Left cardiac atrium (tissue), 4 donors: ENCODE results near the gene PRDX2. TPM values are rescaled to one million over a fixed set of nuclear protein-coding genes. Genes with fewer than 3 reads are reported as not detected.

Experiments used
- ATAC-seq, 2 donors: fragments of 200-7000 bp; cut with Tn5 transposase; one replicate each; pipeline ENCODE4 v1.9.1; 2020; ENCODE audit warnings: mild to moderate bottlenecking in 2 of 2, moderate library complexity in 2 of 2
- DNase-seq: peaks from one replicate; pipeline ENCODE4 v3.0.0-alpha.2; 2020
- intact Hi-C, 2 donors: fragments of 100-400 bp; cut with DNase I; formaldehyde crosslinking; loops; one replicate each; pipeline versions ENCODE4 v1.14.1 to v1.15.1; 2022 to 2023
- total RNA-seq, 2 donors: library from RNA; stranded (reverse); fragmentation: NEBNext Ultra II Directional; extraction: Animal tissue kit (Norgen Biotek cat#: 25700); gene quantifications; one replicate each; pipeline ENCODE4 v1.2.1, GENCODE V29; 2021
- donor health status: DM: no; HTN: yes; CAD: no.
- donor health status: DM: no; HTN: yes; CAD: no; lungs with severe emphysema.
- donor health status: DM: yes; HTN: yes; CAD: no.
- donor health status: Dilated cardiomyopathy.

Gene PRDX2
- total RNA-seq, 2 donors from 2014 or later: 525 to 629 TPM

DNA sequence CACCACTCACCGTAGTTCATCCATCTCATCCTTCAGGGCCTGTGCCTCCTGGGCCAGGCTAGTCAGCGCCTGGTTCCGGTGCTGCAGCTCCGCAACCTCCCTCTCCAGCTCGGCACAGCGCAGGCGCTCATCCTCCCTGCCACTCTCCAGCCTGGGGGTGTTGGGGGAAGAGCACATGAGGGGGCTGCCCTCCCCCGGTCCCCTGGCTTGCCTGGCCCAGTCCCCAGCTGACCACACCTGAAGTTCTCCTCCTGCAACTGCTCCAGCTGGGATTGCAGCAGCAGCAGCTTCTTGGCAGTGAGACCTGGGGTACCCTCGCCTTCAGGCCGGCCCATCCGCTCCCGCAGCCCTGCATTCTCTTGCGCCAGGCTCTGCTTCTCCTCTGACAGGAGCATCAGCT, 30.7 kb downstream of the PRDX2 start:
- intact Hi-C loops: no loop called here
- DNase-seq (no peak), ATAC-seq (no peak)

DNA sequence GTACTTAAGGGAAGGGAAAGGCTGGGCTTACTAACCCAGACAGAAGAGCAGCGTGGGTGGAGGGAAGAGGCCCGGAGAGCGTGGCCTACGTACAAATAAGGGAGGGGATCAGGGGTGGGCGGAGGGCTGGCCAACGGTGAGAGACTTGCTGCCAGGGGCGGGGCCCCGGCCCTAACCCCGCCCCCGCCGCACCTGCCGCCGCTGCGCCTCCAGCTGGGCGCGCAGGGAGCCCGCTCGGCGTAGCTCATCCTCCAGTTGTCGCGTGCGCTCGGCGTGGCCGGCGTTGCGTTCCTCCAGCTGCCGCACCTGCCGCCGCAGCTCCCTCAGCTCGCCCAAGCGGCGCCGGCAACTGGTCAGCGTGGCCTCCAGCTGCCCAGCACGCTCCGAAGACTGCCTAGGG, 31.9 kb downstream of the PRDX2 start:
- ATAC-seq (peak in 1 of 2 donors; percentile 21), DNase-seq (no peak)
- intact Hi-C loops: loop anchor here (5.0 kb wide), 2 partner anchors 33 to 73 kb away; partner anchors contain the start of genes PRDX2 (in 2 of the 2) and THSD8 (in 2 of the 2)

DNA sequence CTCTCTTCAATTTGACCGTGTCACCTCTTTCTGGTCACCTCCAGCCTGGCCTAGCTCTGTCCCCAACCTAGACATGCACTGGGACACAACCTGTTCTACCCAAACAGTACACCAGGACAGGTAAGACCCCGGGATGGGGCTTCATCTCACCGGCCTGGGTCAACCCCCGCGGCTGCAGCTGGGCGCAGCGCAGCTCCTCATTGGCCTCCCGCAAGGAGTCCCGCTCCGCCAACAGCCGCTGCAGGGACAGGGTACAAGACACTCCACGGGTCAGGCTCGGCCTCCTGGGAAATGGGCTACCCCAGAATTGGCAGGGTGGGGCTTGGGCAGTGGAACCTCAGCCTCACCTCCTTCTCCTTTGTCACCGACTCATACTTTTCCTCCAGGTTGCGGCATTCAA, 33.9 kb downstream of the PRDX2 start:
- intact Hi-C loops: loop anchor here (5.0 kb wide), 2 partner anchors 35 to 75 kb away; partner anchors contain the start of genes PRDX2 (in 2 of the 2) and THSD8 (in 2 of the 2)

DNA sequence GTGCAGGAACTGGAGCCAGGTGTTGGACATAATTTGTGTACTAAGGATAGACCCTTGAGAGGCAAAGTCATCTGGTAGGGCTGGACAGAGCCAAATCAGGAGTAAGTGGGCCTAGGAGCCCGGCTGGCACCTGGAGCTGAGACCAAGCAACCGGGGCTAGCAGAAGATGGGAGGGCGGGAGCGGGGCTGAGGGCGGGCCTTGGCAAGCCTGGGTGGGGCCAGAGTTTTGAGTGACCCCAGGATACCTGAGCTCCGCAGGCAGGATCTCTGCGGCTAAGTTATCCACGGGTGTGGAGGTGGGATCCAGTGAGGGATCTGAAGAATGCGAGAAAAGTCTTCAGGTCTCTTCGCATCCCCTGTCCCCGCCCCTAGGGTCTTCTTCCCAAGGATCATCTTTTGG, 34.5 kb downstream of the PRDX2 start:
- DNase-seq: no peak
- intact Hi-C loops: loop anchor here (5.0 kb wide), 2 partner anchors 35 to 75 kb away; partner anchors contain the start of genes PRDX2 (in 2 of the 2) and THSD8 (in 2 of the 2)
- ATAC-seq: no peak

More for the DNA sequence above, 33.9 kb downstream of the PRDX2 start:
- DNase-seq (no peak), ATAC-seq (no peak)

DNA sequence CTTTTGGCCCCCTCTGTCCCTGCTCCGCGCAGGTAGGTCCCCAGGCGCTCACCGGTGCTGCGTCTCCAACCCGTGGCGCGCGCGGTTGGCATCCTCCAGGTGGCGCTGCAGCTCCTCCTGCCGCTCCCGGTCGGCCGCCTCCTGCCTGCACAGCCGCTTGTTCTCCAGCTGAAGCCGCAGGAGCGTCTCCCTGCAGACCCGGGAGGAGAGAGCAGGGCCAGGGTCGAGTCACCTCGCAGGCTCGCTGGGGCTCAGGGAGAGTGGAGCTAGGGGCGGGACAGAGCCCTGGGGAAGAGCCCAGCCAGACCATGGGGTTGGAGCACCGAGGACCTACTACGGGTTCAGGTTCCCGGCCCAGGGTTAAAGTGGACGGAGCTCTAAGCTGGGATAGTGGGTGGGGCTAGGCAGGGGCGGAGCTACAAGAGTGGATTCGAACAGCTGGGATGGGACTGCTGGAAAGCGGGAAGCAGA, 35.5 kb downstream of the PRDX2 start:
- peak; percentile 77 to 94 for ATAC-seq
- intact Hi-C loops: loop anchor here (5.0 kb wide), 2 partner anchors 36 to 76 kb away; partner anchors contain the start of genes PRDX2 (in 2 of the 2) and THSD8 (in 2 of the 2)
- DNase-seq: peak; percentile 84

DNA sequence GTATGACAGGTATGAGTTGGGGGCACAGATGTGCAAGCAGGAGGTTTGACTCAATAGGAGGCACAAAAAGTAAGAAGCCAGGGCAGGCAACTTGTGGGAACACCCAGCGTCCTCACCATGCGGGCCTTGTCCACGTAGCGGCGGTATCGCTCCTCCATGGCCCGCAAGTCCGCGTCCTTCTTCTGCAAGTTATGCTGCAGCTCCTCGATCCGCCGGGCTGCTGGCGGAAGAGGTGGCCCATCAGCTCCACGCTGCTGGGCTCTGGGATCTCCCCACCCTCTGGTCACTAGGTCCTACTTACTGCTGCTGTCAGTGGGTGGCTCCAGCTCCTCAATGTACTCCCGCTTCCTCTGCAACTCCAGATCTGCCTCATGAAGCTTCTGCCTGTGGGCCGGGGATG, 36.9 kb downstream of the PRDX2 start:
- DNase-seq (no peak), ATAC-seq (no peak)
- intact Hi-C loops: loop anchor here (2.0 to 5.0 kb wide), 3 partner anchors 38 to 82 kb away; partner anchors contain the start of genes PRDX2 (in 2 of the 2) and THSD8 (in 2 of the 2)

DNA sequence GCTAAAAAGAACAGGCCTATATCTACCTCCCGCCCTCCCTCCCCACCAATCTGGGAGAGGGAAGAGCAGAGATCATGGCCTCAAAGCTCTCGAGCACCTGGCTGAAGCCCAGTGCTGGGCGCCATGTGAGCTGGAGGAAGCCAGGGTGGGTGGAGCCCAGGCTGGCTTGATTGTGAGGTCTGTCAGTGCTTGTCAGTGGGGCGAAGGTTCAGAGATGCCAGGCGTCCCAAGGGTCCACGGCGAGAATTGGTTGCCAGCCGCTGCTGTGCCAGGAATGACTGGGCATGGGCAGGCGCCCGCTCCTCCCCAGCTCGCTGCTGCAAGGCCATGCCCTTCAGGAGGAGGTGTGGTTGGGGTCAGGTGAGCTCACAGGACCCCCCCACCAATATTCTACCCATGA, 38.5 kb downstream of the PRDX2 start:
- intact Hi-C loops: no loop called here
- ATAC-seq (peak in 1 of 2 donors; percentile 69), DNase-seq (no peak)

DNA sequence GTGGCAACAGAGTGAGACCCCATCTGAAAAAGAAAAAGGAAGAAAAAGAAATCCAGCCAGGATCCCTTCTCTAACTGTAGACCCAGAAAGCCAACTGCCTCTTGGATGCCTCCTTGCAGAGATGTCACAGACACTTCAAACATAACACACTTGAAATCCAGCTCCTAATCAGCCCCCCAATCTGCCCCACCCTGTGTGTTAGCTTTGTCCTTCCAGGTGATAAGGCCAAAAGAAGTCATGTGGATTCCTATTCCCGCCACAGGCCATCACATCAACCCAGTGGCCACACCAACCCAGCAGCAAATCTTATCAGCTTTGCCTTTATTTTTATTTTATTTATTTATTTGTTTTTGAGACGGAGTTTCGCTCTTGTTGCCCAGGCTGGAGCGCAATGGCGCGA, 41.9 kb downstream of the PRDX2 start:
- intact Hi-C loops: no loop called here
- ATAC-seq: no peak
- no peak for DNase-seq

DNA sequence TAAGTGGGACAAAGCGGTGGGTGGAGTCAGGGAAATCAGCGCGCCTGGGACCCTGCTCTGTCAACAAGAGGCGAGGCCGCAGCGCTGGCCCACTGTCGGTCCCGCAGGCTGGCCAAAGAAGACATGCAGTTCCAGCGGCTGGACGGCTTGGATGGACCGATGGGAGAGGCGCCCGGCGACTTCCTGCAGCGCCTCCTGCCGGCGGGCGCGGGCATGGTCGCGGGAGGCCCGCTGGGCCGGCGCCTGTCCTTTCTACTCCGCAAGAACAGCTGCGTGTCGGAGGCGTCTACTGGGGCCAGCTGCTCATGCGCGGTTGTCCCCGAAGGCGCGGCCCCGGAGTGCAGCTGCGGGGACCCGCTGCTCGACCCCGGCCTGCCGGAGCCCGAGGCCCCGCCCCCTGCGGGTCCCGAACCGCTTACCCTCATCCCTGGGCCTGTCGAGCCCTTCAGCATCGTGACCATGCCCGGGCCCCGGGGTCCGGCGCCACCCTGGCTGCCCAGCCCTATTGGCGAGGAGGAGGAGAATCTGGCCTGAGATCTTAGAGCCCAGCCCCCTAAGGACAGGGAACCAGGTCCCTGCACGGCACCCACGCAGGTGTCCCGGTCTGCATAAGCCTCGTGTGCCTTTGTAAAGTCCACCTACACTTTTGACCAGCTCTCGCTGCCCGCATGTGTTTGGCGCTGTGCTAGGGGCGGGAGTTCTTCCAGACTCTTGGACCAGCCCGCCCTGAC, 43.9 kb downstream of the PRDX2 start:
- intact Hi-C loops: no loop called here
- DNase-seq: peak; percentile 79
- peak; percentile 87 to 89 for ATAC-seq

DNA sequence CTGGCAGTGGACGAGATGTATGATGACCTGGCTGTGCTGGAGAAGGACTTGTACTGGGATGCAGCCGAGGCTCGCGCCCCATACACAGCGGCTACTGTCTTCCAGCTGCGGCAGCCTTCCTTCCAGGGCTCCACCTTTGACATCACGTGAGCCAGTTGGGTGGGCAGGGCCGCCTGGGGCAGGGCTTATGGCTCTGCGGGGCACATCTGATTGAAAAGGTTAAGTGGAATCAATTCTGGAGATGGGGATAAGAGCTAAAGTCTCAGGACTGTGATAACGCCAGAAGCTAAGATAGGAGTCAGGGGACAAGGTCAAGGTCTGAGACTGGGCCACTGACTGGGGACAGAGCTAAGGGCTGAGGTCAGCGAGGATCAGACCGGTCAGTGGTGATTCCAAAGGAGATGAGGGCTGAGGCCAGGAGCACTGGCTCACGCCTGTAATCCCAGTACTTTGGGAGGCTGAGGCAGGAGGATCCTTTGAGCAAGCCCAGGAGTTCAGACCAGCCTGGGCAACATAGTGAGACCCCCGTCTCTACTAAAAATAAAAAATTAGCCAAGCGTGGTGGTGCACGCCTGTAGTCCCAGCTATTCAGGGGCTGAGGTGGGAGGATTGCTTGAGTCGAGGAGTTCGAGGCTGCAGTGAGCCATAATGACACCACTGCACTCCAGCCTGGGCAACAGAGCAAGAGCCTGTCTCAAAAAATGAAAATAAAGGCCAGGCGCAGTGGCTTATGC, 45.3 kb downstream of the PRDX2 start:
- ATAC-seq (no peak), DNase-seq (no peak)
- intact Hi-C loops: no loop called here

DNA sequence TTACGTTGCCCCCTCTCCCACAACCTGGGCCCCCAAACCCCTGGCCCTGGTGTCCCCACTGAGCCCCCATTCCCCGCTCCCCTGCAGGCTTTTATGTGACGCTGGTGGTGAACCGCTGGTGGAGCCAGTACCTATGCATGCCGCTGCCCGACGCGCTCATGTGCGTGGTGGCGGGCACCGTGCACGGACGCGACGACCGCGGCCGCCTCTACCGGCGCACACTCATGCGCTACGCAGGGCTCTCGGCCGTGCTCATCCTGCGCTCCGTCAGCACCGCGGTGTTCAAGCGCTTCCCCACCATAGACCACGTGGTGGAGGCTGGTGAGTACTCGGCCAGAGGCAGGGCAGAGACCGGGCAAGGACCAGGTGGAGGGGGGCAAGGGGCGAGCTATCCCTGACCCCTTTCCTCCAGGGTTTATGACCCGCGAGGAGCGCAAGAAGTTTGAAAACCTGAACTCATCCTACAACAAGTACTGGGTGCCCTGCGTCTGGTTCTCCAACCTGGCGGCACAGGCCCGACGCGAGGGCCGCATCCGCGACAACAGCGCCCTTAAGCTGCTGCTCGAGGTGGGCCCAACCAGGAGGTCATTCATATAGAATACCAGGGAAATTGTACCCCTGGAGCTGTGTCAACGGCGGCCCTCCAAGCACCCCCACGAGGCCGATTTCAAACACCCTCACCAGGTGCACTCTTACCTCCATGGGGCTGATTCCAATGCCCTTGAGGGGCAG, 47.0 kb downstream of the PRDX2 start:
- intact Hi-C loops: no loop called here
- DNase-seq (no peak), ATAC-seq (no peak)

DNA sequence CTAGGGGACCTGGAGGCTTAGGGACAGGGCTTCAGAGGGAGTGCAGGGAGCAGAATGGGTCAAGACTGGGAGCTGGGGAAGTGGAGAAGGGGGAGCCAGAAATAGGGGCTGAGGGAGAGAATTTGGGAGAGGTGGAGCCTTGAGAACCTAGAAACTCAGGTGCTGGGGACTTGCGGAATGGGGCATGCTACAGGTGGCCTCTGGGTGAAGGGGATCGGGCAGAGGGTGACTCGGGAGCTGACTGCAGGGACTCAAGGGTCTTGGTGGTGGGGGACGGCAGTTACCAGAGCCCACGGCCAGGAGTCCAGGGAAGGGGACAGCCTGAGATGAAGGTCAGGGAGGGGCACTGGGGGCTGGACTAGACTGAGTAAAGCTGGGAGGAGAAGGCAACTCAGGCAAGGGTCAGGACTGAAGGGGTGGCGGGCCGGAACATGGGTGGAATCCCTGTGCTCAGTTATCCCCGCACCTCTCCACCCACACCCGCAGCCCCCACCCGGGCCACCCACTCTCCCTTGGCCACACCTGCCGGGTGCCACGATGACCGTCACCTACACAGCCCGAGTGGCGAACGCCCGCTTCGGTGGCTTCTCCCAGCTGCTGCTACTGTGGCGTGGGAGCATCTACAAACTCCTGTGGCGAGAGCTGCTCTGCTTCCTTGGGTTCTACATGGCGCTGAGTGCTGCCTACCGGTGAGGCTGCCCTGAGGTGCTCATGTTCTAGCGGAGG, 49.4 kb downstream of the PRDX2 start:
- no peak for ATAC-seq
- intact Hi-C loops: no loop called here
- no peak for DNase-seq

DNA sequence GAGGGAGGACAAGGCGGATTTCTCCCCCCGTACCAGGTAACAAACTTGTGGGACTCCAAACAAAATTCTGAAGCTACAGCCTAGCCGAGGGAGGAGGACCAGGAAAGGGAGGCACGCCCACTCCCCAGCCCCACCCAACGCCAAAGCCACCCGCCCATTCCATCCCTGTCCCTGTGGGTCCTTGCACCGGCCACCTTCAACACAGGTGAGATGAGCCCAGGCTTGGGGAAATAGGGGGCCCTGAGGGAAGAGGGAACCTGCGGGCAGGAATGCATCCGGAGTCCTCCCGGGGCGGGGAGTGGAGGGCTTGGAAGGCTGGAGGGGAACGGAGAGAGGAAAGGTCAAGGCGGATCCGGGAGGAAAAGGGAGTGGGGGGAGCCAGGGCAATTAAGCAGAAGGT, 50.0 kb downstream of the PRDX2 start, which contains the start of gene BEST2:
BEST2 (plus strand) TSS at position 157 of the 400 bp plus-strand sequence. CDS start 802 bp downstream, outside the sequence.
- ATAC-seq (no peak), DNase-seq (no peak)
- intact Hi-C loops: no loop called here

DNA sequence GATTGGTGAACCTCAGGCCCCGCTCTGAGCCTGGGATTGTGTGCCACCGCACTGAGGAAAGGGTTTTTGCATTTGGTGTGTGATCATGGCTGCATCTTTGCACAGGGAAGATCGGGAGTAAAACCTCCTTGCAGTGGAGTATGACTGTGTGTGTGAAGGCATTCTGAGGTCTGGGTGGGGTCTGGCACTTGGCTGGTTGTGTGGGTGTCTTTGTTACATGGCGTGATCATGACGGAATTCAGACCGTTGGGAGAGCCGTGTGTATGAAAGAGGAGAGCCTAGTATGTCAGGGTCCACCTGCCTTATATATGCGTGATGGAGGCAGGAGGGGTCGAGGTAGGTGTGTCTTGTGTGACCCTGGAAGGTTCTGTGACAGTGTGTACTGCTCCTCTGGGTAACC, 50.7 kb downstream of the PRDX2 start:
- no peak for DNase-seq
- intact Hi-C loops: no loop called here
- ATAC-seq: no peak

DNA sequence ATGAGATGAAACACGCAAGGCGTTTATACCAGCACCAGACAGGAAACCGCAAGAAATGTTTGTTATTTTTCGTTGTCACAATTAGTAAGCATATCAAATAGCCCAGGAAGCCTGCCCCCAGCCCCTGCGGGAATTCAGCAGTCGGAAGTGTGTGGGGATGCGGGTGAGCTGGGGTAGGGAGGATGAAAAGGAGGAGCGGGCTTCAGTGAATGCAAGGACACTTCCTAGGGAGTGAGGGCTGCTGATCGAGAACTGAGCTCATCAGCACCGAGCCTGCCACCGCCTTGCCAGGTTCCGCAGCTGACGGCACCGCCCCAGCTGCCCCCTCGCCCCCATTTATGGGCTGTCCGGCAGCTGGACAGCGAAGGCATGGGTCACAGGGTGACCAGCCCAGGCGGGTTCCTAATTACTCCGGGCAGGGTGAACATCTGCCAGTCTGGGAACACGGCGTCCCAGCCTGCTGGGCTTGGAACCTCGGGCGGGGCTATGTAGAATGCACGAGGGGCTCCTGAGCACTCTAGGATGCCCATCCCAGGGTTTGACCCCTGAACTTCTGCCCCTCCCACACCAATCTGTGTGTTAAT, 51.6 kb downstream of the PRDX2 start:
- no peak for ATAC-seq
- no peak for DNase-seq
- intact Hi-C loops: no loop called here

DNA sequence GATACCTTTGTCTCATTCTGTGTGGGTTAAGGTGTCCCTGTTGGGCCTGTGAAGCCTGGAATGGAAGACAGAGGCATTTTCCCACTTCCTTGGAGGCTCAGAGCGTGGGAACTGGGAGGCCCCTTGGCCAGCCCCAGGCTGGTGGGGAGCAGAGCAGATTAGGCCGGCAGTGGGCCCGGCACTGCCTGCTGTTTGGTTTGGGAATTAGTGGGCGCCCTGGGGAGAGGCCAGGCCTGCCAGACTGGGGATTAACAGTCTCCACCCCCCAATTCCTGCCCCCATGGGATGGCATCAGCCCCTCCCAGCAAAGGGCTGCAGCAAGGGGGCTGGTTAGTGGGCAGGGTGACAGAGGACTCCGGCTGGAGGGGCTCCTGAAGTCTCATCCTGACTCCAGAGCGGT, 53.1 kb downstream of the PRDX2 start:
- intact Hi-C loops: no loop called here
- DNase-seq: no peak
- ATAC-seq: no peak
